ENCODE data around the gene CLEC11A.

The CLEC11A gene

GRCh38 chr19:50723069-50723468, at the start of gene CLEC11A:
CLEC11A (plus strand) TSS chr19:50723364; CDS start chr19:50723526, 162 bp downstream.
- no peak for DNase-seq (ENCODE audit: low read depth in 2 of 2)

GRCh38 chr19:50676625-50677197, 46.5 kb upstream of the CLEC11A start:
- DNase-seq (ENCODE audit: low read depth in 2 of 2) = no peak

GRCh38 chr19:50677636-50678035, 45.5 kb upstream of the CLEC11A start:
- no peak for DNase-seq (ENCODE audit: low read depth in 2 of 2)

GRCh38 chr19:50678323-50678722, 44.8 kb upstream of the CLEC11A start:
- DNase-seq (ENCODE audit: low read depth in 2 of 2) = no peak

DNA sequence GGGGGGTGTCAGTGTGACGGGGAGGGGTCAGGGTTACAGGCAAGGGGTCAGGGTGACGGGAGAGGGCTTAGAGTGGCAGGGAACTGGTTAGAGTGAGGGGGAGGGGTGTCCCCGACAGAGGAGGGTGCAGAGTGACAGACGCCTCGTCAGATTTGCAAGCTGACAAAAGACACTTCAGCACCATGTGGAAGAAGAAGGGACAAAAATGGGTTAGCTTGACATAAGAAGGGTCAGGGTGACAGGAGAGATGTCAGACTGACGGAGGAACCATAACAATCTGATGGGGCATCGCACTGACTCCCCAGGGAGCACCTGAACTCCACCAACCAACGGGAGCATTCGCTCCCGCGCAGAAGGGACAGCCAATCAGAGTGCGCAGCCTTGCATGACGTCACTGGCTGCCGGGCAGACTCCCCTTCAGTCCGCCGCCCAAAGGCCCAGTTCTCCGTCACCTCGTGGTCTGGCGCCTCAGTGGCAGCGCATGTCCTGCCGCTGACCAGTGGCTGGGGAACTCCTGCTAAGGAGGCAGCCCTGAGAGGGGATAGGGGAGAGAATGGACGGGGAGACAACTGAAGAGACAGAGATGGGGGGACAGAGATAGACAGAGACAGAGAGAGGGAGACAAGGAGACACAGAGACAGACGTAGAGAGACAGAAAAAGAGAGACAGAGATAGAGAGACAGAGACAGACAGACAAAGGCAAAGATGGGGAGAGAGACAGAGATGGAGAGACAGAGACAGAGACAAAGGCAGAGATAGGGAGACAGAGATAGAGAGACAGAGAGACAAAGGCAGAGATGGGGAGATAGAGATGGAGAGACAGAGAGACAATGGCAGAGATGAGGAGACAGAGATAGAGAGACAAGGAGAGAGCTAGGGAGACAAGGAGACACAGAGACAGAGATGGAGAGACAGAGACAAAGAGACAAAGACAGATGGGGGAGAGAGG, 43.7 kb upstream of the CLEC11A start:
- peak; percentile 68 to 80 for DNase-seq (ENCODE audit: low read depth in 2 of 2)

GRCh38 chr19:50686310-50687032, 36.7 kb upstream of the CLEC11A start:
- no peak for DNase-seq (ENCODE audit: low read depth in 2 of 2)

DNA sequence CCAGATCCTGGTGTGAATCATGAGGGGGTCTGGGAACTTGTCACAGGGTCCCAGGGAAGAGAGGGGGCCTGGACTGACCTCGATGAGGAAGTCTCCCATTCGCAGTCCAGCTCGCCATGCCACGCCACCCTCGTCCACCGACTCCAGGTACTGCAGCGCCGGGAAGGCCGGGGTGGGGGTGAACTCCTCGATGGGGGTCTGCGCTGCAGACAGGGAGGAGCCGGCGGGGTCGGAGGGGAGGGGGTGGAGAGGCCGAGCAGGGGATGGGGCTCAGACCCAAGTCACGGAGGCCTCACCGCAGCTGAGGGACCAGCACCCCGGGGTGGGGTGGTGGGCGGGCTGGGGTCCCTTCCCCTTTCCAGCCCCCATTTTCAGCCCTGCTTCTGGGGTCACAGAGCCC, 34.4 kb upstream of the CLEC11A start:
- no peak for DNase-seq (ENCODE audit: low read depth in 2 of 2)

DNA sequence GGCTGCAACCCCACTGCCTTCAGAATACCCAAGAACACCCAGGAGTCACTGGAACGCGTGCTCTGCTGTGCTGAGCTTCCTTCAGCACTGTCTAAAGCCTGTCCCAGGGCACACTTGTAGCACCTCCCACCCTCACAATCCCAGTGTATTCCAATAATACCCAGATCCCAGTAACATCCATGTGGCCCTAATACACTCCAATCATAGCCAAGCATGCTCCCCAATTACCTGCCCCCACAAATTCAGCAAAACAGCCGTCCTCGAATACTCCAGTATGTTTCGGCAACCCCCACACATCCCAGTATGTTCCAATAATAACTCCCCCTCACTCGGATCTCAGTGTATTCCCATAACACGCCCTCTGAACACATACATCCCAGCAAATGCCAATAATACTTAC, 32.7 kb upstream of the CLEC11A start:
- DNase-seq (ENCODE audit: low read depth in 2 of 2) = no peak

- DNase-seq (ENCODE audit: low read depth in 2 of 2) = no peak
Observed at GRCh38 chr19:50693064-50693975, 29.8 kb upstream of the CLEC11A start.

DNA sequence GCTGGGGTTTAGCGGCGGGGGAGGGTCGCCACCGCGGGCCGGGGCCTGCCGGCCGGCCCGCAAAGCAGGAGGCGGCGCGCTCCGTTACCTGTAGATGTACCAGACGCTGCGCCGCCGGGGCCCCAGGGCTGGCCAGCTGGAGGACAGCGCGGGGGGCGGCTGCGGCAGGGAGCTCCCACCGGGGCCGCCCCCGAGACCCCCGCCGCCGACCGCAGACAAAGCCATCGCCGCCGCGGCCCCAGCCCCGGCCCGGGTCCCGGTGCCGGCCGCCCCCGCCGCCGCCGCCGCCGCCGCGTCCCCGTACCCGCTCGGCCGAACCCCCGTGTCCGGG, 28.4 kb upstream of the CLEC11A start:
- no peak for DNase-seq (ENCODE audit: low read depth in 2 of 2)

DNA sequence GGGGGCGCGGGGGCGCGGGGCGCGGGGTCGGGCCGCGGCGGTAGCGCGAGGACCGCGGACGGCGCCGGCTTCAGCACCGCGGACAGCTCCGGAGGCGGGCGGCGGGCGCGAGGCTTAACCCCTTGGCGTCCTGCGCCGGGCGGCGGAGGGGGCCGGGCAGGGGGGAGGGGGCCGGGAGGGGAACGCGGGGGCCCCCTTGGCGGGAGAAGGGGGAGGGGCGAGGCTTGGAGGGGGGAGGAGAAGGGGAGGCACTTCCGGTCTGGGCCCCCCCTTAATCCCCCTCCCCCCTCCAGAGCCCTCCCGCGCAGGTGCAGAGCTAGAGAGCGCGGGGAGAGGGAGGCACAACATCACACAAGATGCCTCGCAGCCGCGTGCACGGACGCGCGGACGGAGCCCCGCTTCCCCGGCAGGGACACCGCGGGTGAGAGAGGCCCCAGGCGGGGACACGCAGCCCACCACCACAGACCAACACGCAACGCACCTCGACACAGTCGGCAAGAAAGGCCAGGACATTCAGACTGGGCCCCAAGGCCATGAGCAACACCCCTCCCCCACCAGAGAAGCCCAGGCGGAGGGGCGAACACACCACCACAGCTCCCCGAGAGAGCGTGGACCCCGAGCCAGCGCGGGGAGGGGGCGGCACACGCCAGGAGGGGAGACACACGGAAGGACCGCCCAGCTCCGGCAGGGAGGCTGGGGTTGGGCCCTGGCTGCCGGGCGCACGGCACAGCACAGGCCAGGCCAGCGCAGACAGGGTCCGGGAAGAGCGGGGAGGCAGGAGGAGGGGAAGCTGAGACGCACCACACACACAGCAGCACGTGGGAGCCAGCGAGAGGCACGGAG, 27.7 kb upstream of the CLEC11A start:
- peak in 1 of 2 donors; percentile 22 for DNase-seq (ENCODE audit: low read depth in 2 of 2)

DNA sequence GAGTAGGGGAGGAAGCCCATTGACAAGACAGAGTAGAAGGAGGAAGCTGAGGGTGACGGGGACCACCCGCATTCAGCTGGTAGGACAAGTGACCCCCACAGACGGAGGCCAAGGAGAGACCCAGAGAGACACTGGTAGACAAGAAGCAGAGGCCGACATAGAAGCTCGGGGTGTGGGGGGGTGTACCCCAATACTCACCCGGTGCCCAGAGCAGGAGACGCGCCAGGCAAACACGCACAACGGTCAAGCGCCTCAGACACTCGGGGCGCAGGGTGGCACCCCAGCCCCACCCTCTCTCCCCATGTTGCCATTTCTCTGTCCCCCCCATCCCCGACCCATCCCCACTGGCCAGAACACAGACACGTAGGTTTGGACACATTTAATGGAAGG, 27.1 kb upstream of the CLEC11A start:
- no peak for DNase-seq (ENCODE audit: low read depth in 2 of 2)

GRCh38 chr19:50697414-50698124, 25.6 kb upstream of the CLEC11A start:
- no peak for DNase-seq (ENCODE audit: low read depth in 2 of 2)

DNA sequence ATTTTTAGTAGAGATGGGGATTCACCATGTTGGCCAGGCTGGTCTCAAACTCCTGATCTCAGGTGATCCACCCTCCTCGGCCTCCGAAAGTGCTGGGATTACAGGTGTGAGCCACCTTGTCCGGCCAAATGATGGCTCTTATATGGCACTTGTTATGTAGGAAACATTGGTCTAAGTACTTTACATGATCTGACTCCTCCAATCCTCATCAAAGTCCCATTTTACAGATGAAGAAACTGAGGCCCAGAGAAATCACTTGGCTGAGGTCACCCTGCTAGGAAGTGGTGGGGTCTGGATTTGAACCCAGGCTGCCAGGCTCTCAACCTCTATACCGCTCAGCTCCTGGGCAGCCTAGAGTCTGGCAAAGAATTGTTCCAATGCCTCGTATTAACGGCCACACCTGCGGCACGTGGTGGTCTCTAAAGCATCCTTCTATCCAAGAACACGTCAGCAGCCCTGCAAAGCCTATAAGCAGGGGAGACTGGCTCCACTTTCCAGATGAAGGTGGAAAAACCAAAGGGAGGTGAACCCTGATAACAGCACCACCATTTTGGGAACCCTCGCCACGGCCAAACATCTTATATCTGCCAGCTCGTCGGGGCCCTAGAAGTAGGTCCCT, 21.7 kb upstream of the CLEC11A start:
- no peak for DNase-seq (ENCODE audit: low read depth in 2 of 2)

- no peak for DNase-seq (ENCODE audit: low read depth in 2 of 2)
Observed at GRCh38 chr19:50702158-50702870, 20.9 kb upstream of the CLEC11A start.

DNA sequence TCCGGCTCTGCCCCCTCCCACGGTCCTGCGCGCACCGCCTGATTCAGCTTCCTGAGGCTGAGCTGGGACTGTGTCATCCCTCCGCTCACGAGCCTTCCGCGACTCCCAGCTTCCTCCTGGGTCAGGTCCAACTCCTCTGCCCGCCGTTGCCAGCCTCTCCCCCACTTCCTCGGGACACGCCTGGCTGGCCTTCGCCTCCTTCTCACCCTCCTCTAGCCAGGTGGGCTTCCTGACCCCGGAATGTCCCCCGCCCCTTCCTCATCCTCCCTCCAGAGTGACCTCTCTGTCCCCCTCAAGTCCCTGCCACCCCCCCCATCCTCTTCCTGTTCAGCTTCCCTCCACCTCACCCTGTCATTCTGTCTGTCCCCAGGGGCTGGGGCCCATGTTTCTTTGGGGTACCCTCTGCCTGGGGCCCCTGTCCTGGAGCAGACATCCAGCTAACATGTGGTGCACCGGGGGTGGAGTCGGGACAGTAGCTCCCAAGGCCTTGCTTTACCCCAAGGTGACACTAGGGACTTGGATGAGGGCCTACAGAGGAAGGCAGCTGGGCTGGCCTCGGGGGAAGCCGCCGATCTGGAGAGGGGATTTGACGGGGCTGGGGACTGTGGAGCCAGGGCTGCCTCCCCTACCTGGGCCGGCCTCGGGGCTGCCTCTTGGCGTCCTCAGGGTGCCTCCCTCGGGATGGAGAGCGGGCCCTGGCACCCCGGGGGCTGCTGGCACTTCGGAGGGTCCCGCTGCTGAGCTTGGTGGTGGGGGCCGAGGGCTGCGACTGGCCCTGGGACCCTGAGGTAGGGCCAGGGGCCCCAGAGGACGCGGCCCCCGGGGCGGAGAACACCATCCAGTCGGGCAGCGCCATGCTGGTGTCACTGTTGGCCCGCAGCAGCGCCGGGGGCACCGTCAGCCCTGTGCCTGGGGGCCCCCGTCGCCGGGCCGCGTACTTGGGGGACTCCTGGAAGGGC, 20.0 kb upstream of the CLEC11A start:
- DNase-seq (ENCODE audit: low read depth in 2 of 2) = no peak

- no peak for DNase-seq (ENCODE audit: low read depth in 2 of 2)
Observed at GRCh38 chr19:50703915-50704796, 19.0 kb upstream of the CLEC11A start.
